Measurements from ENCODE around the gene C6orf120.

Gene C6orf120

DNA sequence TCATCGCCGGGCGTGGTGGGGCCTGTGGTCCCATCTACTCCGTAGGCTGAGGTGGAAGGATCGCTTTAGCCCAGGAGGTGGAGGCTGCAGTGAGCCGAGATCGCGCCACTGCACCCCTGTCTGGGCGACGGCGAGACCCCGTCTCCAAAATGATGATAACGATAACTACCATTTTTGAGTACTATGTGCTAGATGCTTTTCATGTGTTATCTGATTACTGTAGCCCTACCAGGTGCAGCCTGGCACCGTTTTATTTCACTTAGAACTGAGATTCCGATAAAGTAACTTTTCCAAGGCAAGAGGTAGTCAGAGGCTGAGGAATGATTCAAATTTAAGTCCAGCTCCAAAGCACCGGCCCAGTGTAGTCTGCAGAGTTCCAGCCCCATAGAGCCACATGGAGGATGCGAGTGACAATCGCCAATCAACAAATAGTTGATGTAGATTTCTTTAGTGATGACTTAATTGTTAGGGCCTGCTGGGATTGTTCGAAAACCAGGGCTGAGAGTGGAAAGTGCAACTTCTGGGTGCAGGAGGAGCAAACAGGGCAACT is 50.2 kb downstream of the C6orf120 start:
- Histone ChIP-seq H3K4me1 (ENCODE audit: control insufficient read depth, insufficient read depth, low read length) (peaks cover 22% of the 10 kb centered on the region), H3K9me3 (ENCODE audit: control insufficient read depth, insufficient read depth, low read length) (no peaks in the 10 kb centered on the region), H3K27ac (ENCODE audit: low read depth, low read length) (peak overlapping the region; percentile 99), H3K9ac (ENCODE audit: low read depth, low read length) (peak overlapping the region; percentile 96), H3K27me3 (ENCODE audit: control insufficient read depth, insufficient read depth, low read length) (no peaks in the 10 kb centered on the region), H3K4me3 (ENCODE audit: low read depth, low read length) (peak overlapping the region; percentile 94), H3K36me3 (ENCODE audit: control insufficient read depth, insufficient read depth, low read length) (peaks cover 6% of the 10 kb centered on the region; the same call in 1 of the 2 replicates)
